SW 1271 (cell line): ENCODE data around the gene ZNF8.
"Not testable (repeated sequence)": the region's sequence is repeated elsewhere in the genome, so short reads cannot be mapped to it uniquely, and the experiment has no call there.

Experiments
- DNase-seq, 2 experiments: peaks; one replicate each; lab custom pipeline; 2025; lab: John Stamatoyannopoulos, UW

The ZNF8 gene

GRCh38 chr19:58278541-58279041 lies at the start of gene ZNF8:
ZNF8 (plus strand) TSS chr19:58278955; CDS start chr19:58279082, 127 bp downstream.
- DNase-seq = peak; percentile 86 to 93

GRCh38 chr19:58229255-58229639 lies 49.5 kb upstream of the ZNF8 start:
- DNase-seq = peak in 1 of 2 experiments; percentile 12

- no peak for DNase-seq
Observed at GRCh38 chr19:58237324-58237723, 41.4 kb upstream of the ZNF8 start.

GRCh38 chr19:58243351-58243750 lies 35.4 kb upstream of the ZNF8 start:
- no peak for DNase-seq

GRCh38 chr19:58248886-58249285 lies 29.9 kb upstream of the ZNF8 start:
- no peak for DNase-seq

GRCh38 chr19:58252102-58252685 lies 26.6 kb upstream of the ZNF8 start:
- DNase-seq = no peak

GRCh38 chr19:58258259-58258658 lies 20.5 kb upstream of the ZNF8 start:
- DNase-seq = not testable (repeated sequence)

- DNase-seq = no peak
Observed at GRCh38 chr19:58261600-58261967, 17.2 kb upstream of the ZNF8 start.

- no peak for DNase-seq
Observed at GRCh38 chr19:58261968-58262921, 16.5 kb upstream of the ZNF8 start.

GRCh38 chr19:58262922-58263296 lies 15.8 kb upstream of the ZNF8 start:
- DNase-seq = no peak

GRCh38 chr19:58265100-58265499 lies 13.7 kb upstream of the ZNF8 start:
- DNase-seq = no peak

GRCh38 chr19:58268344-58268743 lies 10.4 kb upstream of the ZNF8 start:
- DNase-seq = no peak

- DNase-seq = no peak
Observed at GRCh38 chr19:58274771-58275201, 4.0 kb upstream of the ZNF8 start.

- DNase-seq = no peak
Observed at GRCh38 chr19:58275564-58275963, 3.2 kb upstream of the ZNF8 start.

GRCh38 chr19:58277197-58277596 lies 1.6 kb upstream of the ZNF8 start:
- DNase-seq = no peak

GRCh38 chr19:58277748-58278540 lies 811 bp upstream of the ZNF8 start:
- no peak for DNase-seq

GRCh38 chr19:58279042-58279924 lies 528 bp downstream of the ZNF8 start:
- DNase-seq = peak in 1 of 2 experiments; percentile 27

- no peak for DNase-seq
Observed at GRCh38 chr19:58279925-58280316, 1.2 kb downstream of the ZNF8 start.

- no peak for DNase-seq
Observed at GRCh38 chr19:58284199-58284598, 5.4 kb downstream of the ZNF8 start.

GRCh38 chr19:58291943-58292342 lies 13.2 kb downstream of the ZNF8 start:
- no peak for DNase-seq

GRCh38 chr19:58294743-58295374 lies 16.1 kb downstream of the ZNF8 start:
- DNase-seq = no peak
